Stromal cell of bone marrow (primary cell): ENCODE data around the gene C2CD4C.
"Not testable (repeated sequence)": the region's sequence is repeated elsewhere in the genome, so short reads cannot be mapped to it uniquely, and the experiment has no call there.

ENCODE experiments used
- DNase-seq: peaks from one replicate; pipeline ENCODE4 v3.0.0-alpha.2; 2012; ENCODE audit warnings: low read depth

The C2CD4C gene

GRCh38 chr19:380618-381219 is 28.2 kb downstream of the C2CD4C start:
- DNase-seq: not testable (repeated sequence)

GRCh38 chr19:379796-380195 is 29.2 kb downstream of the C2CD4C start:
- no peak for DNase-seq

DNA sequence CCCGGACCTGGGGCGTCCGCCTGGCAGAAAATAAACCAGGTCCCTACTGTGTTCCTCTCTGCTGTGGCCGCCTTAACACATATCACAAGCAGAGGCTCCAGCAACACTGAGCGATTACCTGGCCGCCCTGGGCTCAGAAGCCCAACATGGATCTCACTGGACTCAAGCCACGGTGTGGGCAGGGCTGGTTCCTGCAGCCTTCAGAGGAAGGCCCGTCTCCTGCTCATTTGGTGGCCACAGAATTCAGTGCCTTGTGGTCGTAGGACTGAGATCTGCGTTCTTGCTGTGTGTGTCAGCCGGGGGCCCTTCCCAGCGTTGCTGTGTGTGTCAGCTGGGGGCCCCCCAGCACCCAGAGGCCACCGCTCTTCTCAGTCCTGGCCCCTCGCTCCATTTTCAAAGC is 30.2 kb downstream of the C2CD4C start:
- DNase-seq: no peak

DNA sequence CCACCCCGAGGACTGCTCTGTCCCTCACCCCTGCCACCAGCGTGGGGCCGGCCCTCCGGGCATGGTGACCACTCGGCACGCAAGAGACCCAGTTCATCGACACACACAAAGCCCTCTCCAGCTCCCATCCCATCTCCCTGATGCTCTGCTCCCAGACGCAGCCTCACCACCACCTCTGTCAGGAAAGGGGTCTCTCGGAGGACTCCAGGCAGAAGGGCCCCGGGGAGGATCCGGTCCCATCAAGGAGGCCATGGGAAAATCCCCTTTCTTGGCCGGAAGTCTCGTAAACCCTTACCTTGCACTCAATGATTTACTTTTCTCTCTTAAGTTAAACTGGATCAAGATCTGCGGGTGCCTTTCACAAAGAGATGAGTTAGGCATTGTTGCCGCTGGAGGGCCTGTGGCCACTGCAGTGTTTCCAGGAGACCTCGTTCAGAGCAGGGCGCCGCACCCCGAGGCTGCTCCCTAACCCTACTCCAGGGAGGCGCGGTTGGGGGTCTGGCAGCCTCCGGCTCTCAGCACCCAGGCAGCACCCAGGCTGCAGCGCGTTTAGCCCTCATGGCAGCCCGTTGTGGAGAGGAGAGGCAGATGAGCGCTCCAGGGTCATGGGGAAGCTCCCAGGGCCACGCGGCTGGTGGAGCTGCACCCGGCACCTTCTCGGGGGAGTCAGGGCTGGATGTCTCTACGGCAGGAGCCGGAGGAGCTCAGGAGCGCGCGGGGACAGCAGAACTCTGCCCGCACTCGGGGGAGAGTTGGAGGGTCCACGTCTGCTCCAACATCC is 31.0 kb downstream of the C2CD4C start:
- no peak for DNase-seq

- DNase-seq: no peak
Observed at GRCh38 chr19:376111-376470, 32.9 kb downstream of the C2CD4C start.

GRCh38 chr19:375395-376110 is 33.4 kb downstream of the C2CD4C start:
- no peak for DNase-seq

DNA sequence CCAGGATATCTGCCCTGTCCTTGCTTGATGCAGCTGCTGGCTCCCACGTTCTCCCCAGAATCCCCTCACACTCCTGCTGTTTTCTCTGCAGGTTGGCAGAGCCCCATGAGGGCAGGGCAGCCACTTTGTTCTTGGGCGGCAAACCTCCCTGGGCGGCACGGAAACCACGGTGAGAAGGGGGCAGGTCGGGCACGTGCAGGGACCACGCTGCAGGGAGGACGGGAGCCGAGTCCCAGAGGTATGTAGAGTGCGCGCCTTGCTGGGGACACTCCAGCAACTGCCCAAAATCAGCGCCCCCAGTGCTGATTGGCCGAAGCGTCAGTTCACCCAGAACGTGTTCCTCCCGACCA is 34.1 kb downstream of the C2CD4C start:
- DNase-seq: no peak

- no peak for DNase-seq
Observed at GRCh38 chr19:374183-374885, 34.6 kb downstream of the C2CD4C start.

DNA sequence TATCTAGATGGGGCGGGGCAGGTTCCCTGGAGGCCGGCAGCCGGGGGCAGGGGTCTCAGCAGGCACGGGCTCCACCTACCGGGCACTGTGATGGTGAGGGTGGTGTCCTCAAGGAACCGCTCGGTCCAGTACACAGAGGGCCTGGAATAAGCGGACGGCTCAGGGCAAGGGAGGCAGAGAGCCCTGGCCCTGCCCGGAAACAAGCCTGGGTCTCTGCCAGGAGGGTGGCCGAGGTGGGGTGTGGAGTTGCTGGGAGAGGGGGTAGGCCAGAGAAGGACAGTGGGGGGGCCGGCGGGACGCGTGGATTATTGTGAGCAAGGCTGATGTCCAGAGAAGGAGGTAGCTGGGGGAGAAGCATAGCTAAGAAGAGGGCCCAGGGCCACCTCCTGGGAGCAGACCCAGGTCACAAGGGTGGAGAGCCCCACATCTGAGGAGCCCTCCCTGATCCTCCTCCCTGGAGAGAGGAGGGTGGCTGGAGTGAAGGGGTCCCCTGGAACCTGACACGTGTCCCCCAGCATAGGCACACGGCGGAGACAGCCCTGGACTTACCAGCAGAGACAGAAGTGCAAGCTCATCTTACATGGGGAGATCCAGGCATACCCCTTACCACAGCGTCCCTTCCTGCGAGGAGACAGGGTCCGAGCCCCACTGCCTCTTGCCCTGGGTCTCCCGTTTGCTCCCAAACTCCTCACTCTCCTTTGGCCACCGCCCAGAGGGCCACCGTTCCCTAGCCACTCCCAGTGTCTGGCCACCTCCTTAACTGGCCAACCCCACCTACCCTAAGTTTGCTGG is 35.4 kb downstream of the C2CD4C start:
- DNase-seq: no peak

GRCh38 chr19:372306-372890 is 36.5 kb downstream of the C2CD4C start:
- DNase-seq: peak; percentile 8

DNA sequence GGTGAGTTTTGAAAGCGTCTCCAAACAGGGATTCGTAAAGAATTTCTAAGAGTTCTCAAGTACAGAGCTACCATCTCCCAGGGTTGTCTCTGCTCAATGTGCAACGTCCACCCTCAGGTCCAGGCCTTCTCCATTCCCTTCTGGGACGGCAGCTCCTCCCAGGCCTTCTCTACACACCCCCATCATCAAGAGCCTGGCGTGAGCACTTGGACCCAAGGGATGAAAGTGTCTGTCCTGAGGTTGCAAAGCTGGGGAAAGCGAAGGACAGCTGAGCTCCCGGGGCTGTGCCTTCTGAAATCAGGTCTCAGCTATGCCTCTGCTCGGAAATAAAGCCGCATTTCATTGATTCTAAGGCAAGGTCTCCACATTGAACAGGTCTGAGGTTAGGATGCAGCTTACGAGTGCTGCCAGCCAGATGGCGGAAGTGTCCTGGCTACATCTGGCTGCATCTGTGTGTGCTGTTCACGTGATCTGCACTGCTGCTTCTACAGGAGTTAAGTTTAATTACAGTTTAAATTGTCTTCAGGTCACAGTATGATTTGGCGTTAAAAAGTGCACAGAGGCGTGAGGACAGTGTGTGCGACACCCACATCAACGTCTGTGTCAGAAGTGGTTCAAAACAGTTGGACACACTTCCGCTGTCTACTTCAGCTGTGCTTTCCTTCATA is 37.3 kb downstream of the C2CD4C start:
- DNase-seq: no peak

DNA sequence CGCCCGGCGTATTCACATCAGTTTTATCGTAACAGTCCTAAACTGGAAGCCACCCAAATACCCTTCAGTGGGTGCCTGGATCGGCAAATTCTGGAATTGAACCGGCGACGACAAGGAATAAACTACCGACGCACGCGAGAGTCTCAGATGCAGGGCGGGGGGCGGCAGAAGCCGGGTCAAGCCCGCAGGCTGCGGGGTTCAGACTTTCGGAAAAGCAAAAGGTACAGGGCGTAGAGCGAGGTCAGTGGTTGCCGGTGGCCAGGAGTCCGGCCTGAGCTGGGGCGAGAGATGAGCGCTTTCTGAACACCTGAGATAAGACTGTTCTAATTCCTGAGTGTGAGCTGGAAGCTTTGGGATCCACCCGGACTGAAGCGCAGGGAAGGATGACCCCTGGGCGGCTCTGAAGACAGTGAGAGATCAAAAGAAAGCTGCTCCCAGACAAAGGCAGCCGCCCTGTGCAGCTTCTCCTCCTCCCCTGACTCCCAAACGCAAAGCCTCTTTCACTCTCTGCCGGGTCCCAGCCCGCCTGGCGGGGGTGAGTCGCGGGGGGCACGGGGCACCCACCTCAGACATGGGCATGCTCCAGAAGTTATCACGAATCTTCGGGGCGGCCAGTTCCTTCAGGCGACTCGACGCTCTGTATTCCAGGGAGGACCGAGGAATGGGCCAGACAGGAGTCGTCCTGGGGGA is 38.2 kb downstream of the C2CD4C start:
- DNase-seq: no peak

- DNase-seq: no peak
Observed at GRCh38 chr19:369876-370275, 39.1 kb downstream of the C2CD4C start.

GRCh38 chr19:369256-369655 is 39.7 kb downstream of the C2CD4C start:
- DNase-seq: no peak

DNA sequence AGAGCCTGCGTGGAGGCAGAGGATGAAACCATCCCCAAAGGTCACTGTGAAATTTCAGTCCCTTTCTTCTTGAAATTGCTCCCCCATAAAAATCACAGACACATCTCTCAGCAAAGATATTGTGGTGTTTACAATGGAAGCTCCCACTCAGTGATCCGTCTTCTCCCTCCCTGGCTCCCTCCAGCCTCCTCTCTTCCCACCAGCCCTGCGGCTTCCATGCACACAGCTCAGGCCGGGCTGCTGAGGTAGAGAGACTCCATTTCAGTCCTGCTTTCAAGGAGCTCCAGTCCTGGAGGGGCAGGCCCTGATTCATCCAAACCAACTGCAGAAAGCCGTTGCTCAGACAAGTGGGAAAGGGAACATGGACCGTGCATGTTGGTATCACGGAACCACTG is 40.3 kb downstream of the C2CD4C start:
- no peak for DNase-seq

DNA sequence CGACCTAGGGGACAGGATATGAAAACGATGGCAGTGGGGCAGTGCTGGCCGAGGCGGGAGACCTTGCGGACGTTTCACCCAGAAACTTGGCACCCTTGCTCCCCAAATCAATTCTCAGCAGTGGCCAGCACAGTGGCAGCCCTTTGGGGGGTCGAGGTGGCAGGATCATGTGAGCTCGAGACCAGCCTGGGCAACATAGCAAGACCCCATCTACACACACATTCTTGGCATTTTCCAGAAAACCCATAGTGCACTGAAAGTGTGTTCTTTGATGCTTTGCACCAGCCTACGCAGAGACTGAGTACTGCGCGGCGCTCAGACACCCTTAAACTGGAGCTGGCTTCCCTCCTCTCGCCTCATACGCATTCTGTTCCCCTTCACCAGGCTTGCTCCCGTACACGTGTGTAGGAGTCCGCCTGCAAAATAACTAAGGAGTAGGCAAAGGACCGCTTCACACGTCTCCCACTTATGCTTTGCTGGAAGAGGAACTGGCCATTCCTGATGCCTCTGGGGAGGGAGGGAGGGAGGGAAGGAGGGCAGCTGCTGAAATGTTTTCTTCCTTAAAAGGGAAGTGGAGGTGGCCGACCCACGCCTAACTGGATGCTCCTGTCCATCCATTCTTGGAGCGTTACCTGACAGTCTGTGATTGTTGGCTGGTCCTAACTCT is 40.9 kb downstream of the C2CD4C start:
- DNase-seq: no peak

- no peak for DNase-seq
Observed at GRCh38 chr19:367561-367960, 41.4 kb downstream of the C2CD4C start.

GRCh38 chr19:366951-367350 is 42.0 kb downstream of the C2CD4C start:
- DNase-seq: no peak

- no peak for DNase-seq
Observed at GRCh38 chr19:366205-366783, 42.7 kb downstream of the C2CD4C start.
